SK-N-SH (cell line): ENCODE measurements around the gene NDUFC1. TPM values are rescaled to one million over a fixed set of nuclear protein-coding genes. Genes with fewer than 3 reads are reported as not detected.
A peak's percentile ranks its signal among the peaks of the same experiment; 100 is the strongest.

ENCODE experiments used
- CHD2 ChIP-seq: fragments of 150-350 bp; IDR thresholded peaks from 2 replicates; pipeline ENCODE4 v1.6.1; 2018; ENCODE audit warnings: low read length; ENCODE audit not compliant: partially characterized antibody
- ELF1 ChIP-seq: IDR thresholded peaks from 2 replicates; pipeline ENCODE4 v1.4.0; 2012
- EP300 ChIP-seq, 2 experiments: IDR thresholded peaks; 2 replicates each; pipeline versions ENCODE4 v1.4.0 to v1.6.1; 2012; ENCODE audit warnings: borderline replicate concordance in 1 of 2, low read depth in 1 of 2, low read length in 1 of 2
- EZH2phosphoT487 ChIP-seq: fragments of 200-600 bp; sonication (generic); IDR thresholded peaks from 2 replicates; pipeline ENCODE4 v1.6.1; 2017; ENCODE audit warnings: low read depth, mixed run types, mild to moderate bottlenecking, antibody characterized with exemption, moderate library complexity, borderline replicate concordance
- FOSL2 ChIP-seq: IDR thresholded peaks from 2 replicates; pipeline ENCODE4 v1.4.0; 2012; ENCODE audit warnings: low read depth, mild to moderate bottlenecking, moderate library complexity, borderline replicate concordance
- FOXJ3 ChIP-seq: sonication (generic); formaldehyde crosslinking; IDR thresholded peaks from 2 replicates; pipeline ENCODE4 v1.5.1; 2020; ENCODE audit warnings: mild to moderate bottlenecking, missing genetic modification reagents
- FOXM1 ChIP-seq: IDR thresholded peaks from 2 replicates; pipeline ENCODE4 v1.4.0; 2012; ENCODE audit warnings: low read depth, mild to moderate bottlenecking
- GABPA ChIP-seq: IDR thresholded peaks from 2 replicates; pipeline ENCODE4 v1.4.0; 2012; ENCODE audit warnings: low read depth, mild to moderate bottlenecking
- GATA2 ChIP-seq: sonication (generic); formaldehyde crosslinking; IDR thresholded peaks from 2 replicates; pipeline ENCODE4 v1.5.0; 2020; ENCODE audit warnings: mild to moderate bottlenecking, missing genetic modification reagents
- JUND ChIP-seq: IDR thresholded peaks from 2 replicates; pipeline ENCODE4 v1.4.0; 2012
- MEF2A ChIP-seq: IDR thresholded peaks from 2 replicates; pipeline ENCODE4 v1.4.0; 2012; ENCODE audit warnings: low read depth, borderline replicate concordance
- MXI1 ChIP-seq: IDR thresholded peaks from 2 replicates; pipeline ENCODE4 v1.6.1; 2012; ENCODE audit warnings: mild to moderate bottlenecking, low read depth, low read length, improper control_type of control experiment
- NFIC ChIP-seq: IDR thresholded peaks from 2 replicates; pipeline ENCODE4 v1.4.0; 2012; ENCODE audit warnings: borderline replicate concordance
- NRF1 ChIP-seq: IDR thresholded peaks from 2 replicates; pipeline ENCODE4 v1.6.1; 2012; ENCODE audit warnings: low read depth, mild to moderate bottlenecking, low read length
- POLR2AphosphoS5 ChIP-seq: IDR thresholded peaks from 2 replicates; pipeline ENCODE4 v1.6.1; 2012; ENCODE audit warnings: low read depth, low read length
- RAD21 ChIP-seq: IDR thresholded peaks from 2 replicates; pipeline ENCODE4 v1.6.1; 2012; ENCODE audit warnings: mild to moderate bottlenecking, low read length
- RCOR1 ChIP-seq: fragments of 150-350 bp; IDR thresholded peaks from 2 replicates; pipeline ENCODE4 v1.6.1; 2017; ENCODE audit warnings: antibody characterized with exemption, low read length
- RFX5 ChIP-seq: IDR thresholded peaks from 2 replicates; pipeline ENCODE4 v1.6.1; 2012; ENCODE audit warnings: mild to moderate bottlenecking, improper control_type of control experiment, low read length
- RXRA ChIP-seq: IDR thresholded peaks from 2 replicates; pipeline ENCODE4 v1.4.0; 2012; ENCODE audit warnings: low read depth, mild to moderate bottlenecking, borderline replicate concordance
- SIN3A ChIP-seq: IDR thresholded peaks from 2 replicates; pipeline ENCODE4 v1.6.1; 2012; ENCODE audit warnings: low read depth, mild to moderate bottlenecking, low read length, moderate library complexity, borderline replicate concordance
- SMC3 ChIP-seq: IDR thresholded peaks from 2 replicates; pipeline ENCODE4 v1.6.1; 2012; ENCODE audit warnings: low read depth, low read length, improper control_type of control experiment
- TAF1 ChIP-seq: IDR thresholded peaks from 2 replicates; pipeline ENCODE4 v1.6.1; 2012; ENCODE audit warnings: low read depth, mild to moderate bottlenecking, low read length, moderate library complexity, borderline replicate concordance
- TCF12 ChIP-seq: IDR thresholded peaks from 2 replicates; pipeline ENCODE4 v1.4.0; 2012
- TEAD4 ChIP-seq: IDR thresholded peaks from 2 replicates; pipeline ENCODE4 v1.4.0; 2012; ENCODE audit warnings: mild to moderate bottlenecking, borderline replicate concordance; ENCODE audit not compliant: insufficient read depth
- YY1 ChIP-seq: IDR thresholded peaks from 2 replicates; pipeline ENCODE4 v1.4.0; 2012; ENCODE audit warnings: low read depth, mild to moderate bottlenecking
- polyA plus RNA-seq, 3 experiments: library from polyadenylated mRNA; depleted of rRNA; stranded (reverse); fragments of >200 nt; gene quantifications; 2 replicates each; pipeline ENCODE4 v1.2.3, GENCODE V29; 2012
- TF ChIP-seq, protein P1 (sequence below): fragments of 150-350 bp; IDR thresholded peaks from 2 replicates; pipeline ENCODE4 v1.6.1; 2017; ENCODE audit warnings: antibody characterized with exemption, low read length, low read depth, borderline replicate concordance
- TF ChIP-seq, protein P2 (sequence below): IDR thresholded peaks from 2 replicates; pipeline ENCODE4 v1.4.0; 2012; ENCODE audit warnings: low read depth
- TF ChIP-seq, protein P3 (sequence below): fragments of 150-350 bp; IDR thresholded peaks from 2 replicates; pipeline ENCODE4 v1.6.1; 2016; ENCODE audit warnings: mild to moderate bottlenecking, low read depth, low read length
- TF ChIP-seq, protein P4 (sequence below): IDR thresholded peaks from 2 replicates; pipeline ENCODE4 v1.4.0; 2012; ENCODE audit warnings: low read depth, borderline replicate concordance
- TF ChIP-seq, protein P5 (sequence below): IDR thresholded peaks from 2 replicates; pipeline ENCODE4 v1.4.0; 2012; ENCODE audit warnings: low read depth, borderline replicate concordance

Gene NDUFC1
- polyA plus RNA-seq, 1 of the 3 experiments (the other 2 are of a cell fraction), result 101 TPM

DNA sequence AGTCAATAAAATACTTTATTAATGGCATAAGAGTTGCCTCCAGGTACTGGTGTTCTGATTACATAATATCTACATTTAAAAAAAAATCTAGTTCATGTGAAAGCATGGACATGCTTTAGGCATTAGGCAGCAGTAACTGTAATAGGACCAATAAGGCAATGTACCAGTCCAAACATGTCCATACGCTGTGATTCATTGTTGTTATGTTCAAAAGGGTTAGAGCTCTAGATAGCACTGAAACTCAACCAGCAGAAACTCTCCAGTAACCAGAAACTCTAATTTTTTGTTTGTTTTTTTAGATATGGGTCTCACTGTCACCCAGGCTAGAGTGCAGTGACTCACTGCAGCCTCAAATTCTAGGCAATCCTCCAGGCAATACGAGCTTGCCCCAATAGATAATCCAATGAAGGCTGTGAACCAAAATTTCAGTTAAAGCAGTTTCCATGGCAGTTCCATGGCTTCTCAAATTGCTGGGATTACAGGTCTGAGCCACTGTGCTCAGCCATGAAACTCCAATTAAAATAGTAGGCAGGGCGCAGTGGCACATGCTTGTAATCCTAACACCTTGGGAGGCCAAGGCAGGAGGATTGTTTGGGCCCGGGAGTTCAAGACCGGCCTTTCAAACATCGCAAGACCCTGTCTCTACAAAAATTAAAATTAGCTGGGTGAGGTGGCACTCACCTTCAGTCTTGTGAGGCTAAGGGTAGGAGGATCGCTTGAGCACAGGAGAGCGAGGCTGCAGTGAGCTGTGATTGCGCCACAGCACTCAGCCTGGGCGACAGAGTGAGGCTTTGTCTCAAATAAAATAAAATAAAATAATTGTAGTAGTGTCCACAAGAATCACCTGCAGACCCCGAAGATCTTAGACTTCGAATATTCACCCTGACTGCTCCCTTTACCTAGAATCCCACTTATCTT, 58.6 kb downstream of the NDUFC1 start (continued):
- TF ChIP-seq, protein P1, sequence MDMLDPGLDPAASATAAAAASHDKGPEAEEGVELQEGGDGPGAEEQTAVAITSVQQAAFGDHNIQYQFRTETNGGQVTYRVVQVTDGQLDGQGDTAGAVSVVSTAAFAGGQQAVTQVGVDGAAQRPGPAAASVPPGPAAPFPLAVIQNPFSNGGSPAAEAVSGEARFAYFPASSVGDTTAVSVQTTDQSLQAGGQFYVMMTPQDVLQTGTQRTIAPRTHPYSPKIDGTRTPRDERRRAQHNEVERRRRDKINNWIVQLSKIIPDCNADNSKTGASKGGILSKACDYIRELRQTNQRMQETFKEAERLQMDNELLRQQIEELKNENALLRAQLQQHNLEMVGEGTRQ, result no peak
- no peak for TF ChIP-seq RAD21
- peak in 1 of 2 experiments; percentile 66; a peak in 2 of 4 replicates for TF ChIP-seq EP300 (IDR thresholded peaks at IDR 0.05; ENCODE audit: borderline replicate concordance in 1 of 2, low read depth in 1 of 2, low read length in 1 of 2)
- no peak for TF ChIP-seq NRF1
- TF ChIP-seq SMC3, result no peak
- 0 out of 2 replicates have a peak, but pooled peaks have one; percentile 59 for TF ChIP-seq TEAD4
- TF ChIP-seq, protein P2, sequence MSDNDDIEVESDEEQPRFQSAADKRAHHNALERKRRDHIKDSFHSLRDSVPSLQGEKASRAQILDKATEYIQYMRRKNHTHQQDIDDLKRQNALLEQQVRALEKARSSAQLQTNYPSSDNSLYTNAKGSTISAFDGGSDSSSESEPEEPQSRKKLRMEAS, result peak; percentile 46; the same call in 1 of the 2 replicates
- TF ChIP-seq YY1, result no peak
- TF ChIP-seq FOSL2, result peak; percentile 86
- no peak for TF ChIP-seq EZH2phosphoT487
- TF ChIP-seq RCOR1, result no peak
- peak; percentile 77; the same call in 1 of the 2 replicates for TF ChIP-seq RXRA
- TF ChIP-seq, protein P3, sequence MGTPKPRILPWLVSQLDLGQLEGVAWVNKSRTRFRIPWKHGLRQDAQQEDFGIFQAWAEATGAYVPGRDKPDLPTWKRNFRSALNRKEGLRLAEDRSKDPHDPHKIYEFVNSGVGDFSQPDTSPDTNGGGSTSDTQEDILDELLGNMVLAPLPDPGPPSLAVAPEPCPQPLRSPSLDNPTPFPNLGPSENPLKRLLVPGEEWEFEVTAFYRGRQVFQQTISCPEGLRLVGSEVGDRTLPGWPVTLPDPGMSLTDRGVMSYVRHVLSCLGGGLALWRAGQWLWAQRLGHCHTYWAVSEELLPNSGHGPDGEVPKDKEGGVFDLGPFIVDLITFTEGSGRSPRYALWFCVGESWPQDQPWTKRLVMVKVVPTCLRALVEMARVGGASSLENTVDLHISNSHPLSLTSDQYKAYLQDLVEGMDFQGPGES, result no peak
- TF ChIP-seq ELF1, result no peak
- peak; percentile 79 for TF ChIP-seq JUND
- TF ChIP-seq CHD2, result no peak
- peak; percentile 38; the same call in 1 of the 2 replicates for TF ChIP-seq TAF1
- TF ChIP-seq, protein P4, sequence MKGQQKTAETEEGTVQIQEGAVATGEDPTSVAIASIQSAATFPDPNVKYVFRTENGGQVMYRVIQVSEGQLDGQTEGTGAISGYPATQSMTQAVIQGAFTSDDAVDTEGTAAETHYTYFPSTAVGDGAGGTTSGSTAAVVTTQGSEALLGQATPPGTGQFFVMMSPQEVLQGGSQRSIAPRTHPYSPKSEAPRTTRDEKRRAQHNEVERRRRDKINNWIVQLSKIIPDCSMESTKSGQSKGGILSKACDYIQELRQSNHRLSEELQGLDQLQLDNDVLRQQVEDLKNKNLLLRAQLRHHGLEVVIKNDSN, result no peak
- 0 out of 2 replicates have a peak, but pooled peaks have one; percentile 23 for TF ChIP-seq MEF2A
- TF ChIP-seq, protein P5, sequence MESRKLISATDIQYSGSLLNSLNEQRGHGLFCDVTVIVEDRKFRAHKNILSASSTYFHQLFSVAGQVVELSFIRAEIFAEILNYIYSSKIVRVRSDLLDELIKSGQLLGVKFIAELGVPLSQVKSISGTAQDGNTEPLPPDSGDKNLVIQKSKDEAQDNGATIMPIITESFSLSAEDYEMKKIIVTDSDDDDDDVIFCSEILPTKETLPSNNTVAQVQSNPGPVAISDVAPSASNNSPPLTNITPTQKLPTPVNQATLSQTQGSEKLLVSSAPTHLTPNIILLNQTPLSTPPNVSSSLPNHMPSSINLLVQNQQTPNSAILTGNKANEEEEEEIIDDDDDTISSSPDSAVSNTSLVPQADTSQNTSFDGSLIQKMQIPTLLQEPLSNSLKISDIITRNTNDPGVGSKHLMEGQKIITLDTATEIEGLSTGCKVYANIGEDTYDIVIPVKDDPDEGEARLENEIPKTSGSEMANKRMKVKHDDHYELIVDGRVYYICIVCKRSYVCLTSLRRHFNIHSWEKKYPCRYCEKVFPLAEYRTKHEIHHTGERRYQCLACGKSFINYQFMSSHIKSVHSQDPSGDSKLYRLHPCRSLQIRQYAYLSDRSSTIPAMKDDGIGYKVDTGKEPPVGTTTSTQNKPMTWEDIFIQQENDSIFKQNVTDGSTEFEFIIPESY, result no peak
- no peak for TF ChIP-seq MXI1
- 0 out of 2 replicates have a peak, but pooled peaks have one; percentile 67 for TF ChIP-seq NFIC
- TF ChIP-seq FOXM1, result peak; percentile 68; the same call in 1 of the 2 replicates
- no peak for TF ChIP-seq GATA2
- 0 out of 2 replicates have a peak, but pooled peaks have one; percentile 25 for TF ChIP-seq SIN3A
- TF ChIP-seq FOXJ3, result no peak
- 0 out of 2 replicates have a peak, but pooled peaks have one; percentile 18 for TF ChIP-seq POLR2AphosphoS5
- peak; percentile 59; the same call in 1 of the 2 replicates for TF ChIP-seq TCF12
- TF ChIP-seq RFX5, result no peak
- TF ChIP-seq GABPA, result no peak
